Ovary (tissue), 3 donors: Measurements from ENCODE around the gene TLR6.

Source experiments
- EP300 ChIP-seq: sonication (generic); formaldehyde crosslinking; IDR thresholded peaks from one replicate; pipeline ENCODE4 v1.6.1; 2017; ENCODE audit warnings: antibody characterized with exemption
- POLR2A ChIP-seq: fragments of 450-650 bp; IDR thresholded peaks from one replicate; pipeline ENCODE4 v1.6.1; 2017; ENCODE audit warnings: antibody characterized with exemption, mild to moderate bottlenecking, moderate library complexity
- TF ChIP-seq, protein P1 (sequence below), 3 donors: fragments of 450-650 bp in 2 of 3; fragments of 200-600 bp in 1 of 3; IDR thresholded peaks; one replicate each; pipeline versions ENCODE4 v1.5.1 to v1.8.0; 2016 to 2022; ENCODE audit warnings: antibody characterized with exemption in 3 of 3, mild to moderate bottlenecking in 1 of 3
- donor health status: DM: no; HTN: no; CAD: no.

DNA sequence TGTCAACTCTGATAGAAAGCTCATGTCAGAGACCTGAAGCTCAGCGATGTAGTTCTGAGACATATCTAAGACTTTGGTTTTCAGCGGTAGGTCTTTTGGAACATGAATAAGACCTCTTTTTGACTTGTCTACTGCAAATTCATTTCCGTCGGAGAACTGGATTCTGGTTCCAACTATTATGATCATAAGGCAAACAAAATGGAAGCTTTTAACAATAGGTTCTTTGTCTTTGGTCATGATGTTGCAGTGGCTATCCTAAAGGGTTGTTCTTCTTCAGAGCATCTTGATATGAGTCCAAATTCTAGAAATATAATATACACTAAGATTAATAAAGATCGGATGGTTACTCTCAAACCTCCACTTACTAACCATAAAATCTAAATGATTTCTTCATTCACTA is 27.4 kb downstream of the TLR6 start:
- no peak for TF ChIP-seq POLR2A
- TF ChIP-seq, protein P1, sequence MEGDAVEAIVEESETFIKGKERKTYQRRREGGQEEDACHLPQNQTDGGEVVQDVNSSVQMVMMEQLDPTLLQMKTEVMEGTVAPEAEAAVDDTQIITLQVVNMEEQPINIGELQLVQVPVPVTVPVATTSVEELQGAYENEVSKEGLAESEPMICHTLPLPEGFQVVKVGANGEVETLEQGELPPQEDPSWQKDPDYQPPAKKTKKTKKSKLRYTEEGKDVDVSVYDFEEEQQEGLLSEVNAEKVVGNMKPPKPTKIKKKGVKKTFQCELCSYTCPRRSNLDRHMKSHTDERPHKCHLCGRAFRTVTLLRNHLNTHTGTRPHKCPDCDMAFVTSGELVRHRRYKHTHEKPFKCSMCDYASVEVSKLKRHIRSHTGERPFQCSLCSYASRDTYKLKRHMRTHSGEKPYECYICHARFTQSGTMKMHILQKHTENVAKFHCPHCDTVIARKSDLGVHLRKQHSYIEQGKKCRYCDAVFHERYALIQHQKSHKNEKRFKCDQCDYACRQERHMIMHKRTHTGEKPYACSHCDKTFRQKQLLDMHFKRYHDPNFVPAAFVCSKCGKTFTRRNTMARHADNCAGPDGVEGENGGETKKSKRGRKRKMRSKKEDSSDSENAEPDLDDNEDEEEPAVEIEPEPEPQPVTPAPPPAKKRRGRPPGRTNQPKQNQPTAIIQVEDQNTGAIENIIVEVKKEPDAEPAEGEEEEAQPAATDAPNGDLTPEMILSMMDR (IDR thresholded peaks at IDR 0.05) = no peak
- TF ChIP-seq EP300 = no peak
